ENCODE data around the gene IFITM10. TPM values are rescaled to one million over a fixed set of nuclear protein-coding genes. Genes with fewer than 3 reads are reported as not detected.

The IFITM10 gene
- total and polyA plus RNA-seq, 10 of the 15 experiments (the other 5 are each of a cell fraction or from before 2014, with no cell fraction given): 0.04 to 0.27 TPM; not detected in 8

GRCh38 chr11:1763796-1764661 is 13.6 kb upstream of the IFITM10 start, which contains the start of gene CTSD (continued):
- TF ChIP-seq CTCF (IDR thresholded peaks at IDR 0.05 in 2 of 3, conservative IDR thresholded peaks at IDR 0.05 in 1 of 3; ENCODE audit: control insufficient read depth in 2 of 3, extremely low read depth in 1 of 3, insufficient read depth in 1 of 3, low read depth in 3 of 3, low read length in 3 of 3): no peak
- TF ChIP-seq TAF1 (IDR thresholded peaks at IDR 0.05; ENCODE audit: borderline replicate concordance, low read depth, low read length): no peak
- no peak for TF ChIP-seq EZH2 (IDR thresholded peaks at IDR 0.05; ENCODE audit: borderline replicate concordance, control insufficient read depth, low read depth, low read length)
- no peak for TF ChIP-seq ZNF592 (IDR thresholded peaks at IDR 0.05)
- no peak for TF ChIP-seq TBL1XR1 (IDR thresholded peaks at IDR 0.05; ENCODE audit: low read depth, low read length)
- peak; percentile 91 for TF ChIP-seq MAX (IDR thresholded peaks at IDR 0.05; ENCODE audit: low read depth, low read length)
- TF ChIP-seq RB1 (IDR thresholded peaks at IDR 0.05; ENCODE audit: borderline replicate concordance): peak; percentile 82; the same call in 1 of the 2 replicates
- no peak for TF ChIP-seq SP1 (IDR thresholded peaks at IDR 0.05; ENCODE audit: low read depth, low read length)
- TF ChIP-seq CREB1 (IDR thresholded peaks at IDR 0.05; ENCODE audit: low read depth): peak; percentile 58; the same call in 1 of the 2 replicates
- TF ChIP-seq RCOR1 (conservative IDR thresholded peaks at IDR 0.05; ENCODE audit: low read depth, low read length): no peak
- TF ChIP-seq E2F4 (IDR thresholded peaks at IDR 0.05; ENCODE audit: low read depth, low read length): no peak
- peak; percentile 45; the same call in 1 of the 2 replicates for TF ChIP-seq CREM (IDR thresholded peaks at IDR 0.05; ENCODE audit: low read depth)
- TF ChIP-seq MEF2A (IDR thresholded peaks at IDR 0.05; ENCODE audit: insufficient read depth, low read depth, low read length): no peak
- TF ChIP-seq, protein P1, sequence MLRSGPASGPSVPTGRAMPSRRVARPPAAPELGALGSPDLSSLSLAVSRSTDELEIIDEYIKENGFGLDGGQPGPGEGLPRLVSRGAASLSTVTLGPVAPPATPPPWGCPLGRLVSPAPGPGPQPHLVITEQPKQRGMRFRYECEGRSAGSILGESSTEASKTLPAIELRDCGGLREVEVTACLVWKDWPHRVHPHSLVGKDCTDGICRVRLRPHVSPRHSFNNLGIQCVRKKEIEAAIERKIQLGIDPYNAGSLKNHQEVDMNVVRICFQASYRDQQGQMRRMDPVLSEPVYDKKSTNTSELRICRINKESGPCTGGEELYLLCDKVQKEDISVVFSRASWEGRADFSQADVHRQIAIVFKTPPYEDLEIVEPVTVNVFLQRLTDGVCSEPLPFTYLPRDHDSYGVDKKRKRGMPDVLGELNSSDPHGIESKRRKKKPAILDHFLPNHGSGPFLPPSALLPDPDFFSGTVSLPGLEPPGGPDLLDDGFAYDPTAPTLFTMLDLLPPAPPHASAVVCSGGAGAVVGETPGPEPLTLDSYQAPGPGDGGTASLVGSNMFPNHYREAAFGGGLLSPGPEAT (IDR thresholded peaks at IDR 0.05; ENCODE audit: low read depth): no peak
- no peak; a peak in 1 of 4 replicates for TF ChIP-seq EP300 (IDR thresholded peaks at IDR 0.05; ENCODE audit: borderline replicate concordance in 1 of 2, control insufficient read depth in 1 of 2, low read depth in 2 of 2, low read length in 2 of 2)

Data from GM12878 (cell line).